Measurements from ENCODE around the gene NAA30.
"Not testable (repeated sequence)": the region's sequence is repeated elsewhere in the genome, so short reads cannot be mapped to it uniquely, and the experiment has no call there.

Gene NAA30

DNA sequence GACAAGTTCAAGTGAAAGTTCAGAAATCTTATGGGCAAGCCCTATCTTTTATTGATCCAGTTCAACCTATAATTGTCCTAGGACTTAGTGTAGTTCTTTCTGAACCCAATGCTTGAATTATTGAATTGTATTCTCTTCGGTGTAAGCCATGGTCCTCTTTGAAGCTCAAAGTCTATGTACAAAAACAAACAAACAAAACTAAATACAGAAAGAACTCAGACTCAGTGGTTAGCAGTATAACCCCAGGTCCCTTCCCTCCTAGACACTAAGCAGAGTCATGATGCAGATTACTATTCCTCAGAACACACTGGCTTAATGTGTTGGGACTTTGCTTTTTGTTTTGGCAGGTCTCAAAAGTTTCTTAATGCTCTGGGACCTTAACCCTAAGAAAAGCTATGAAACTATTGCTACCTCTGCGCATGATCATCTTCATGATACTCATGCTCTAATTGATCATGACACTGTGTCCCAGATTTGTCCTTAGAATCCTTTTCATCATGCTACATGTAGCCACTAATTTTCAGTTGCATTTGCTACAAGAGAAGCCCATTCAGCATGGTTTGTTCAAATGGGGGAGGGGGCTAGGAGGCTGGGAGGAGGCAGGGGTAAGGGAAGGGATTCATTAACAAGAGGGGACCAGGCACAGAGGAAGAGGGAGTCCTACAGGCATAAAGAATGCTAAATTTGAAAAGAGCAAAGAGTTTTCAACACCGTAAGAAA, 35.1 kb upstream of the NAA30 start:
- TF ChIP-seq, protein P1, sequence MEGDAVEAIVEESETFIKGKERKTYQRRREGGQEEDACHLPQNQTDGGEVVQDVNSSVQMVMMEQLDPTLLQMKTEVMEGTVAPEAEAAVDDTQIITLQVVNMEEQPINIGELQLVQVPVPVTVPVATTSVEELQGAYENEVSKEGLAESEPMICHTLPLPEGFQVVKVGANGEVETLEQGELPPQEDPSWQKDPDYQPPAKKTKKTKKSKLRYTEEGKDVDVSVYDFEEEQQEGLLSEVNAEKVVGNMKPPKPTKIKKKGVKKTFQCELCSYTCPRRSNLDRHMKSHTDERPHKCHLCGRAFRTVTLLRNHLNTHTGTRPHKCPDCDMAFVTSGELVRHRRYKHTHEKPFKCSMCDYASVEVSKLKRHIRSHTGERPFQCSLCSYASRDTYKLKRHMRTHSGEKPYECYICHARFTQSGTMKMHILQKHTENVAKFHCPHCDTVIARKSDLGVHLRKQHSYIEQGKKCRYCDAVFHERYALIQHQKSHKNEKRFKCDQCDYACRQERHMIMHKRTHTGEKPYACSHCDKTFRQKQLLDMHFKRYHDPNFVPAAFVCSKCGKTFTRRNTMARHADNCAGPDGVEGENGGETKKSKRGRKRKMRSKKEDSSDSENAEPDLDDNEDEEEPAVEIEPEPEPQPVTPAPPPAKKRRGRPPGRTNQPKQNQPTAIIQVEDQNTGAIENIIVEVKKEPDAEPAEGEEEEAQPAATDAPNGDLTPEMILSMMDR (IDR thresholded peaks at IDR 0.05; ENCODE audit: low read depth, low read length) = no peak
- Histone ChIP-seq H3K9me3 (ENCODE audit: severe bottlenecking) (no peaks in the 10 kb centered on the region), H3K27me3 (ENCODE audit: insufficient read depth, low read depth, severe bottlenecking) (no peaks in the 10 kb centered on the region), H3K27ac (no peak overlapping the region), H3K36me3 (no peaks in the 10 kb centered on the region), H3K4me3 (ENCODE audit: low read depth, low read length) (no peak overlapping the region)
- DNase-seq = no peak

- H3K36me3 ChIP-seq = no peaks in the 10 kb centered on the region
- no peak overlapping the region for H3K4me3 ChIP-seq (ENCODE audit: low read depth, low read length)
- H3K9me3 ChIP-seq (ENCODE audit: severe bottlenecking) = no peaks in the 10 kb centered on the region
- DNase-seq = no peak
- no peaks in the 10 kb centered on the region for H3K27me3 ChIP-seq (ENCODE audit: insufficient read depth, low read depth, severe bottlenecking)
- TF ChIP-seq, protein P1 (IDR thresholded peaks at IDR 0.05; ENCODE audit: low read depth, low read length) = no peak
- no peak overlapping the region for H3K27ac ChIP-seq
Observed at GRCh38 chr14:57362361-57362760, 28.0 kb upstream of the NAA30 start.

DNA sequence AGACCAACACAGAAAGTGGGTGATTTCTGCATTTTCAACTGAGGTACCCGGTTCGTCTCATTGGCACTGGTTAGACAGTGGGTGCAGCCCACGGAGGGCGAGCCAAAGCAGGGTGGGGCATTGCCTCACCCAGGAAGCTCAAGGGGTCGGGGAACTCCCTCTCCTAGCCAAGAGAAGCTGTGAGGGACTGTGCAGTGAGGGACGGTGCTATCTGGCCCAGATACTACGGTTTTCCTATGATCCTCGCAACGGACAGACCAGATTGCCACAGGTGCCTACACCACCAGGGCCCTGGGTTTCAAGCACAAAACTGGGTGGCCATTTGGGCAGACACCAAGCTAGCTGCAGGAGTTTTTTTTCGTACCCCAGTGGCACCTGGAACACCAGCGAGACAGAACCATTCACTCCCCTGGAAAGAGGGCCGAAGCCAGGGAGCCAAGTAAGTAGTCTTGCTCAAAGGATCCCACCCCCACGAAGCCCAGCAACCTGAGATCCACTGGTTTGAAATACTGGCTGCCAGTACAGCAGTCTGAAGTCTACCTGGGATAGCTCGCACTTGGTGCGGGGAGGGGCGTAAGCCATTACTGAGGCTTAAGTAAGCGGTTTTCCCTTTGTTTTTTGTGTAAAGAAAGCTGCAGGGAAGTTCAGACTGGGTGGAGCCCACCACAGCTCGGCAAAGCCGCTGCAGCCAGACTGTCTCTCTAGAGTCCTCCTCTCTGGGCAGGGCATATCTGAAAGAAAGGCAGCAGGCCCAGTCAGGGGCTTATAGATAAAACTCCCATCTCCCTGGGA, 25.5 kb upstream of the NAA30 start:
- H3K4me3 ChIP-seq (ENCODE audit: low read depth, low read length) = no peak overlapping the region

DNA sequence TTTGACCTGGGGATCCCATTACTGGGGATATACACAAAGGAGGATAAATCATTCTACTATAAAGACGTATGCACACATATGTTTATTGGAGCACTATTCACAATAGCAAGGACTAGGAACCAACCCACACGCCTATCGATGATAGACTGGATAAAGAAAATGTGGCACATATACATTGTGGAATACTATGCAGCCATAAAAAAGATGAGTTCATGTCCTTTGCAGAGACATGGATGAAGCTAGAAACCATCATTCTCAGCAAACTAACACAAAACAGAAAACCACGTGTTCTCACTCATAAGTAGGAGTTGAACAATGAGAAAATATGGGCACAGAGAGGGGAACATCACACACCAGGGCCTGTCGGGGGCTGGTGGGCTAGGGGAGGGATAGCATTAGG, 20.2 kb upstream of the NAA30 start:
- H3K4me3 ChIP-seq (ENCODE audit: low read depth, low read length); H3K27ac ChIP-seq; H3K27me3 ChIP-seq (ENCODE audit: insufficient read depth, low read depth, severe bottlenecking); DNase-seq; H3K9me3 ChIP-seq (ENCODE audit: severe bottlenecking); H3K36me3 ChIP-seq: not testable (repeated sequence)

More for the DNA sequence above, 25.5 kb upstream of the NAA30 start:
- Histone ChIP-seq H3K9me3 (ENCODE audit: severe bottlenecking) (no peaks in the 10 kb centered on the region), H3K27me3 (ENCODE audit: insufficient read depth, low read depth, severe bottlenecking) (no peaks in the 10 kb centered on the region), H3K27ac (no peak overlapping the region), H3K36me3 (no peaks in the 10 kb centered on the region)
- TF ChIP-seq, protein P1 (IDR thresholded peaks at IDR 0.05; ENCODE audit: low read depth, low read length) = no peak
- DNase-seq = no peak

GRCh38 chr14:57371013-57371412, 19.4 kb upstream of the NAA30 start:
- Histone ChIP-seq H3K36me3 (no peaks in the 10 kb centered on the region), H3K27ac (no peak overlapping the region), H3K27me3 (ENCODE audit: insufficient read depth, low read depth, severe bottlenecking) (no peaks in the 10 kb centered on the region), H3K9me3 (ENCODE audit: severe bottlenecking) (peaks cover 4% of the 10 kb centered on the region), H3K4me3 (ENCODE audit: low read depth, low read length) (no peak overlapping the region)
- DNase-seq = no peak
- TF ChIP-seq, protein P1 (IDR thresholded peaks at IDR 0.05; ENCODE audit: low read depth, low read length) = no peak

- no peak for DNase-seq
- Histone ChIP-seq H3K27me3 (ENCODE audit: insufficient read depth, low read depth, severe bottlenecking) (no peaks in the 10 kb centered on the region), H3K4me3 (ENCODE audit: low read depth, low read length) (no peak overlapping the region), H3K27ac (no peak overlapping the region), H3K36me3 (no peaks in the 10 kb centered on the region), H3K9me3 (ENCODE audit: severe bottlenecking) (peaks cover 1% of the 10 kb centered on the region)
- TF ChIP-seq, protein P1 (IDR thresholded peaks at IDR 0.05; ENCODE audit: low read depth, low read length) = no peak
Observed at GRCh38 chr14:57375156-57375555, 15.2 kb upstream of the NAA30 start.

Data from WERI-Rb-1 (cell line).